ENCODE data around the gene CENPVL1. TPM values are rescaled to one million over a fixed set of nuclear protein-coding genes. Genes with fewer than 3 reads are reported as not detected.
"Not testable (repeated sequence)": the region's sequence is repeated elsewhere in the genome, so short reads cannot be mapped to it uniquely, and the experiment has no call there.

Gene CENPVL1
- total RNA-seq = not detected

DNA sequence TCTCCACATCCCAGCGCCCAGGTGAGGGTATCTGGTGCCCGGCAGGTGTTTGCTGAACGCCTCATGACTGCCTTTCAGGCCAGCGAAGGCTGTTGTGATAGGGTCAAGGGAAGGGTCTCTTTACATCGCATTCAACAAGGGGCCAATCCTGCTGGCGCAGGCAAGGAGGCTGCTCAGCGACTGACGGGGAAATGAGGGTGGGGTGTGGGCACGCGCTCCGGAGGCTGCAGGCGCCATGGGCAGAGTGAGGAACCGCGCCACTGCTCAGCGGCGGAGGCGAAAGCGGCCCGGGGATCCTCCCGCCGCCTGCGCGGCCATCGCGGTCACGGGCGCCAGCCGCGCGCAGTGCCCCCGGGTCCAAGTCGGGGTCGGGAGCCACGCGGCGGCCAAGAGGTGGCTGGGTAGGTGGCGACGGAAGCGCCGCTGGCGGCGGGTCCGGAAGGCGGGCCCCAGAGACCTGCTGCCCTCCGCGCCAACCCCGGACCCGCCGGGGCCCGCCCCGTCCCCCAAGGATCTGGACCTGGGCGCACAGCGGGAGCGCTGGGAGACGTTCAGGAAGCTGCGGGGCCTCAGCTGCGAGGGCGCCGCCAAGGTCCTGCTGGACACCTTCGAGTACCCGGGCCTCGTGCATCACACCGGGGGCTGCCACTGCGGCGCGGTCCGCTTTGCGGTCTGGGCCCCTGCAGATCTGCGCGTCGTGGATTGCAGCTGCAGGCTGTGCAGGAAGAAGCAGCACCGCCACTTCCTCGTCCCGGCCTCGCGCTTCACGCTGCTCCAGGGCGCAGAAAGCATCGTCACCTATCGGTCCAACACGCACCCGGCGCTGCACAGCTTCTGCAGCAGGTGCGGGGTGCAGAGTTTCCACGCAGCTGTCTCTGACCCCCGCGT is at the start of gene CENPVL1:
TSS of gene CENPVL1 (plus strand) at position 236 of the 888 bp plus-strand sequence. CDS start at position 236, 0 bp downstream.
- not testable (repeated sequence) for H3K9ac ChIP-seq (ENCODE audit: low read depth in 1 of 3, low read length in 3 of 3); H3K27ac ChIP-seq (ENCODE audit: low read depth, low read length); H3K9me3 ChIP-seq (ENCODE audit: control insufficient read depth in 3 of 3, low read length in 3 of 3); H3K36me3 ChIP-seq (ENCODE audit: control insufficient read depth in 3 of 3, insufficient read depth in 3 of 3, low read length in 3 of 3); H3K4me3 ChIP-seq (ENCODE audit: low read length in 3 of 3); H3K27me3 ChIP-seq (ENCODE audit: control insufficient read depth in 3 of 3, insufficient read depth in 3 of 3, low read length in 3 of 3); H3K4me1 ChIP-seq (ENCODE audit: control insufficient read depth in 3 of 3, insufficient read depth in 3 of 3, low read length in 3 of 3)

DNA sequence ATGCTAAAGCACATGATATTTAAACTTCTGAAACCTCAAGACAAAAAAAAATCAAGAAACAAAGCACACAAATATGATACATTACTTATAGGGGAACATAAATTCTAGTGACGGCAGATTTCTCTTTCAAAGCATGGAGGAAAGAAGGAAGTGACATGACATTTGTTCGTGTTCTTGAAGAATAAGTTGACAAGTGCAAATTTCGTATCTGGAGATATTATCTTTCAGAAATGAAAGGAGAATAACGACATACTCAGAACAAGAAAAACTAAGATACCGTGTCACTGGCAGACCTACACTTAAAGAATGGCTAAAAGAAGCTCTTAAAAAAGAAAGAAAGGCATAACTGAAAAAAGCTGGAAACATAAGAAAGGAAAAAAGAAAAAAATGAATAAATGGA is 44.3 kb upstream of the CENPVL1 start:
- peaks cover 0 to 3% (median 0%) of the 10 kb centered on the region in 3 donors for H3K27me3 ChIP-seq (ENCODE audit: control insufficient read depth in 3 of 3, insufficient read depth in 3 of 3, low read length in 3 of 3)

DNA sequence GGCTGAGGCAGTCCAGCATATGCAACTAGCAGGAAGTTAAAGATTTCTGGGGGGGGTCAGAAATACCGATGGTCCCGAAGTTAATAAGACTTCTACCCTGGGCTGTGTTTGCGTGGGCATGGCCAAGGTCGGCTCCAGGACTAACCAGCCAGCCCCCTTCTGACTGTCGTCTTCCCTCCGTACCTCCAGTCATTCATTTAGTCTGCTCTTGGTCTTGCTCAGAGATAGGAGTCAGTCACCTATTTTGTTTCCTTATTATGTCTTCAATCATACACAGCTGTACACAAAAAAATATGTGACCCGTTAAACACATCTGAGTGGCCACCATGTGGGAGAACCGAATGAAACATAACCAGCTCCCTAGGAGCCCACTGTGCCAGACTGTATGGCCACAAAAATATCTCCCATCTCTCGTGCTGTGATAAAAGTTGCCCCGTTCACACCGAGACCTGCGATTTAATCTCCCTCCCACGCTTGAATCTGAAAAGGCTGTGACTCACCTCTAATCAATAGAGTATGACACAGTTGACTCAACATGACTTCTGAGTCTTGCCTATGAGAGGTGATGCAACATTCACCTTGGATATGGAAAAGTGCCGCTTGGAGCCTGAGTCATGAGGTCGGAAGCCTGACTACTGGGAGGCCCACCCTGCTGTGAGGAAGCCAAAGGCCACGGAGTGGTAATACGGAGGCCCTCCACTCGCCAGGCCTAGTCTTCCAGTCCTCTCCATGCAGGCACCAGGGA is 30.5 kb upstream of the CENPVL1 start:
- not testable (repeated sequence) for H3K36me3 ChIP-seq (ENCODE audit: control insufficient read depth in 3 of 3, insufficient read depth in 3 of 3, low read length in 3 of 3); H3K4me3 ChIP-seq (ENCODE audit: low read length in 3 of 3); H3K4me1 ChIP-seq (ENCODE audit: control insufficient read depth in 3 of 3, insufficient read depth in 3 of 3, low read length in 3 of 3)

More for the DNA sequence above, 44.3 kb upstream of the CENPVL1 start:
- Histone ChIP-seq H3K4me1 (ENCODE audit: control insufficient read depth in 3 of 3, insufficient read depth in 3 of 3, low read length in 3 of 3) (no peaks in the 10 kb centered on the region), H3K27ac (ENCODE audit: low read depth, low read length) (no peak overlapping the region), H3K9ac (ENCODE audit: low read depth in 1 of 3, low read length in 3 of 3) (no peak overlapping the region), H3K9me3 (ENCODE audit: control insufficient read depth in 3 of 3, low read length in 3 of 3) (no peaks in the 10 kb centered on the region), H3K4me3 (ENCODE audit: low read length in 3 of 3) (no peak overlapping the region), H3K36me3 (ENCODE audit: control insufficient read depth in 3 of 3, insufficient read depth in 3 of 3, low read length in 3 of 3) (no peaks in the 10 kb centered on the region)

DNA sequence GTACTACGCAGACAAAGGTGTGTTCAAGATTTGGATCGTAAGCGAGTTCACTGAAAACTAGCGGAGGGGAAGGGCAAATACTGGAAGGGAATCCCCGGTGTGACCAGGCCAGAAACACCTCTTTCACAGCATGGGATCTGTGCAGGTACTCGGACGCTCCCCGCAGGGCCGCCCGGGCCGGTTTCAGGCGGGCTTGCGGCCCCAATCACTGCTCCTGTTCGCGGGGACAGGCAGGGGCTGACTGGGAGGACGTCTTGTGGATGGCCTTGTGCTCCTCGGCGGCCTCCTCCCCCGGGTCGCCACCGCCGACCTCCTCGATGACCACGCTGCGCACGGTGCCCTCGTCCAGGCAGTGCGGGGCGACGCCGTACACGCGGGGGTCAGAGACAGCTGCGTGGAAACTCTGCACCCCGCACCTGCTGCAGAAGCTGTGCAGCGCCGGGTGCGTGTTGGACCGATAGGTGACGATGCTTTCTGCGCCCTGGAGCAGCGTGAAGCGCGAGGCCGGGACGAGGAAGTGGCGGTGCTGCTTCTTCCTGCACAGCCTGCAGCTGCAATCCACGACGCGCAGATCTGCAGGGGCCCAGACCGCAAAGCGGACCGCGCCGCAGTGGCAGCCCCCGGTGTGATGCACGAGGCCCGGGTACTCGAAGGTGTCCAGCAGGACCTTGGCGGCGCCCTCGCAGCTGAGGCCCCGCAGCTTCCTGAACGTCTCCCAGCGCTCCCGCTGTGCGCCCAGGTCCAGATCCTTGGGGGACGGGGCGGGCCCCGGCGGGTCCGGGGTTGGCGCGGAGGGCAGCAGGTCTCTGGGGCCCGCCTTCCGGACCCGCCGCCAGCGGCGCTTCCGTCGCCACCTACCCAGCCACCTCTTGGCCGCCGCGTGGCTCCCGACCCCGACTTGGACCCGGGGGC is 28.2 kb upstream of the CENPVL1 start:
- H3K36me3 ChIP-seq (ENCODE audit: control insufficient read depth in 3 of 3, insufficient read depth in 3 of 3, low read length in 3 of 3); H3K4me3 ChIP-seq (ENCODE audit: low read length in 3 of 3); H3K9ac ChIP-seq (ENCODE audit: low read depth in 1 of 3, low read length in 3 of 3); H3K27me3 ChIP-seq (ENCODE audit: control insufficient read depth in 3 of 3, insufficient read depth in 3 of 3, low read length in 3 of 3); H3K4me1 ChIP-seq (ENCODE audit: control insufficient read depth in 3 of 3, insufficient read depth in 3 of 3, low read length in 3 of 3); H3K9me3 ChIP-seq (ENCODE audit: control insufficient read depth in 3 of 3, low read length in 3 of 3); H3K27ac ChIP-seq (ENCODE audit: low read depth, low read length): not testable (repeated sequence)

More for the DNA sequence above, 30.5 kb upstream of the CENPVL1 start:
- H3K9ac ChIP-seq (ENCODE audit: low read depth in 1 of 3, low read length in 3 of 3); H3K27ac ChIP-seq (ENCODE audit: low read depth, low read length); H3K9me3 ChIP-seq (ENCODE audit: control insufficient read depth in 3 of 3, low read length in 3 of 3); H3K27me3 ChIP-seq (ENCODE audit: control insufficient read depth in 3 of 3, insufficient read depth in 3 of 3, low read length in 3 of 3): not testable (repeated sequence)

DNA sequence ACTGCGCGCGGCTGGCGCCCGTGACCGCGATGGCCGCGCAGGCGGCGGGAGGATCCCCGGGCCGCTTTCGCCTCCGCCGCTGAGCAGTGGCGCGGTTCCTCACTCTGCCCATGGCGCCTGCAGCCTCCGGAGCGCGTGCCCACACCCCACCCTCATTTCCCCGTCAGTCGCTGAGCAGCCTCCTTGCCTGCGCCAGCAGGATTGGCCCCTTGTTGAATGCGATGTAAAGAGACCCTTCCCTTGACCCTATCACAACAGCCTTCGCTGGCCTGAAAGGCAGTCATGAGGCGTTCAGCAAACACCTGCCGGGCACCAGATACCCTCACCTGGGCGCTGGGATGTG is 27.6 kb upstream of the CENPVL1 start, which contains the start of gene CENPVL2:
TSS of gene CENPVL2 (minus strand) at position 112 of the 343 bp plus-strand sequence. CDS start at position 112, 0 bp downstream.
- not testable (repeated sequence) for H3K4me1 ChIP-seq (ENCODE audit: control insufficient read depth in 3 of 3, insufficient read depth in 3 of 3, low read length in 3 of 3); H3K27ac ChIP-seq (ENCODE audit: low read depth, low read length); H3K36me3 ChIP-seq (ENCODE audit: control insufficient read depth in 3 of 3, insufficient read depth in 3 of 3, low read length in 3 of 3); H3K27me3 ChIP-seq (ENCODE audit: control insufficient read depth in 3 of 3, insufficient read depth in 3 of 3, low read length in 3 of 3); H3K4me3 ChIP-seq (ENCODE audit: low read length in 3 of 3); H3K9ac ChIP-seq (ENCODE audit: low read depth in 1 of 3, low read length in 3 of 3); H3K9me3 ChIP-seq (ENCODE audit: control insufficient read depth in 3 of 3, low read length in 3 of 3)

DNA sequence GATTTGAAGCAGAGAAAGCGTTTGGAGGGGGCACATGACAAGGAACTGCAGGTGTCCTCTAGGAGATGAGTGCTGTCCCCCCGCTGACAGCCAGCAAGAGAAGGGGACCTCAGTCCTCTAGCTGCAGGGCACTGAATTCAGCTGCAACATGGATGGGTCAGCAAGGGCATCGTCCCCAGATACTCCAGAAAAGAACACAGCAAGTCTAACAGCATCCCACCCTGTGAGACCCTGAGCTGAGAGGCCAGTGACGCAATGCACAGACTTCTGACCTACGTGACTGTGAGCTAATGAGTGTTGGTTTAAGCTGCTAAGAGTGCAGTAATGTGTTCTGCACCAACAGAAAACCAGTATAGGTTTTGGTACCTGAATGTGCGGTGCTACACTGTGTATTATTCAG is 16.1 kb upstream of the CENPVL1 start:
- no peaks in the 10 kb centered on the region for H3K9me3 ChIP-seq (ENCODE audit: control insufficient read depth in 3 of 3, low read length in 3 of 3)
- H3K4me1 ChIP-seq (ENCODE audit: control insufficient read depth in 3 of 3, insufficient read depth in 3 of 3, low read length in 3 of 3) = no peaks in the 10 kb centered on the region
- H3K9ac ChIP-seq (ENCODE audit: low read depth in 1 of 3, low read length in 3 of 3) = no peak overlapping the region
- H3K27ac ChIP-seq (ENCODE audit: low read depth, low read length) = no peak overlapping the region
- H3K36me3 ChIP-seq (ENCODE audit: control insufficient read depth in 3 of 3, insufficient read depth in 3 of 3, low read length in 3 of 3) = no peaks in the 10 kb centered on the region
- peaks cover 0 to 9% (median 4%) of the 10 kb centered on the region in 3 donors for H3K27me3 ChIP-seq (ENCODE audit: control insufficient read depth in 3 of 3, insufficient read depth in 3 of 3, low read length in 3 of 3)
- no peak overlapping the region for H3K4me3 ChIP-seq (ENCODE audit: low read length in 3 of 3)

DNA sequence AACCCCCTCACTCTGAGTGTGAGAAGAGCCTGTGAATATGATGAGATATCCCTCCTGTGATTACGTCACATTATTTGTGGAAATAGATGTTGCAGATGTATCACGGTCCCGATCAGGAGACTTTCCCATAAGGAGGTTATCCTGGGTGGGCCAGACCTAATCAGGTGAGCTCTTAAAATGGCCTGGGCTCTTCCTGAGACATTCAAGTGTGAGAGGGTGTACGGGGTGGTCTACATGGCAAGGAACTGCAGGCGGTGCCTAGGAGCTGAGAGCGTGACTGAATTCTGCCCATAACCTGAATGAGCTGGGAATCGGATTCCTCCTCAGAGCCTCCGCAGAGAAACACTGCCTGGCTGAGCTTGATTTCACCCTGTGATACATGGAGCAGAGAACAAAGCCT is 12.9 kb upstream of the CENPVL1 start:
- H3K9ac ChIP-seq (ENCODE audit: low read depth in 1 of 3, low read length in 3 of 3) = no peak overlapping the region
- H3K4me3 ChIP-seq (ENCODE audit: low read length in 3 of 3) = no peak overlapping the region
- peaks cover 0 to 14% (median 4%) of the 10 kb centered on the region in 3 donors for H3K27me3 ChIP-seq (ENCODE audit: control insufficient read depth in 3 of 3, insufficient read depth in 3 of 3, low read length in 3 of 3)
- no peaks in the 10 kb centered on the region for H3K4me1 ChIP-seq (ENCODE audit: control insufficient read depth in 3 of 3, insufficient read depth in 3 of 3, low read length in 3 of 3)
- H3K9me3 ChIP-seq (ENCODE audit: control insufficient read depth in 3 of 3, low read length in 3 of 3) = no peaks in the 10 kb centered on the region
- no peaks in the 10 kb centered on the region for H3K36me3 ChIP-seq (ENCODE audit: control insufficient read depth in 3 of 3, insufficient read depth in 3 of 3, low read length in 3 of 3)
- no peak overlapping the region for H3K27ac ChIP-seq (ENCODE audit: low read depth, low read length)

DNA sequence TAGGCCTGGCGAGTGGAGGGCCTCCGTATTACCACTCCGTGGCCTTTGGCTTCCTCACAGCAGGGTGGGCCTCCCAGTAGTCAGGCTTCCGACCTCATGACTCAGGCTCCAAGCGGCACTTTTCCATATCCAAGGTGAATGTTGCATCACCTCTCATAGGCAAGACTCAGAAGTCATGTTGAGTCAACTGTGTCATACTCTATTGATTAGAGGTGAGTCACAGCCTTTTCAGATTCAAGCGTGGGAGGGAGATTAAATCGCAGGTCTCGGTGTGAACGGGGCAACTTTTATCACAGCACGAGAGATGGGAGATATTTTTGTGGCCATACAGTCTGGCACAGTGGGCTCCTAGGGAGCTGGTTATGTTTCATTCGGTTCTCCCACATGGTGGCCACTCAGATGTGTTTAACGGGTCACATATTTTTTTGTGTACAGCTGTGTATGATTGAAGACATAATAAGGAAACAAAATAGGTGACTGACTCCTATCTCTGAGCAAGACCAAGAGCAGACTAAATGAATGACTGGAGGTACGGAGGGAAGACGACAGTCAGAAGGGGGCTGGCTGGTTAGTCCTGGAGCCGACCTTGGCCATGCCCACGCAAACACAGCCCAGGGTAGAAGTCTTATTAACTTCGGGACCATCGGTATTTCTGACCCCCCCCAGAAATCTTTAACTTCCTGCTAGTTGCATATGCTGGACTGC is 2.8 kb downstream of the CENPVL1 start:
- H3K4me1 ChIP-seq (ENCODE audit: control insufficient read depth in 3 of 3, insufficient read depth in 3 of 3, low read length in 3 of 3); H3K36me3 ChIP-seq (ENCODE audit: control insufficient read depth in 3 of 3, insufficient read depth in 3 of 3, low read length in 3 of 3); H3K27me3 ChIP-seq (ENCODE audit: control insufficient read depth in 3 of 3, insufficient read depth in 3 of 3, low read length in 3 of 3); H3K9me3 ChIP-seq (ENCODE audit: control insufficient read depth in 3 of 3, low read length in 3 of 3); H3K27ac ChIP-seq (ENCODE audit: low read depth, low read length); H3K4me3 ChIP-seq (ENCODE audit: low read length in 3 of 3); H3K9ac ChIP-seq (ENCODE audit: low read depth in 1 of 3, low read length in 3 of 3): not testable (repeated sequence)

DNA sequence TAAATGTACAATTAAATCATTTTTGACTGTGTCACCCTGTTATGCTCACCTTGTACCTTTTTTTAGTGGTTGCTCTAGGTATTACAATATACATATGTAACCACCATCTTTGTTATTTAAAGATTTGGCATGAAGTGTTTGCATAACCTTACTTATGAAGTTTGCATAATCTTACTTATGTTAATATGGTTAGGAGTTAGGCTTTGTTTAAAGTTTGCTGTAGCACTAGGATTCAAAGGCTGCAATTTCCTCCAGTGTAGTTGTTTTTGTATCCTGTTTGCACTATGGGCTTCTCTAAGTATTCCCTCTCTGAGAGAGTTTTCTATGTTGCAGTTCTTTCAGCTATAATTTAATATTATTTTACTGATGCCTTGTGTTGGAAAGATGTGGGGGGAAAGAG is 17.9 kb downstream of the CENPVL1 start:
- Histone ChIP-seq H3K27ac (ENCODE audit: low read depth, low read length) (no peak overlapping the region), H3K27me3 (ENCODE audit: control insufficient read depth in 3 of 3, insufficient read depth in 3 of 3, low read length in 3 of 3) (peaks cover 0 to 13% (median 5%) of the 10 kb centered on the region in 3 donors), H3K4me1 (ENCODE audit: control insufficient read depth in 3 of 3, insufficient read depth in 3 of 3, low read length in 3 of 3) (no peaks in the 10 kb centered on the region), H3K4me3 (ENCODE audit: low read length in 3 of 3) (no peak overlapping the region), H3K9ac (ENCODE audit: low read depth in 1 of 3, low read length in 3 of 3) (no peak overlapping the region), H3K9me3 (ENCODE audit: control insufficient read depth in 3 of 3, low read length in 3 of 3) (no peaks in the 10 kb centered on the region), H3K36me3 (ENCODE audit: control insufficient read depth in 3 of 3, insufficient read depth in 3 of 3, low read length in 3 of 3) (no peaks in the 10 kb centered on the region)

Measured in skeletal muscle tissue (tissue), 4 donors.